Stimulated activated CD8-positive, alpha-beta memory T cell treated with anti-CD3 and anti-CD28 coated beads, Interleukin-2, amount 100 ng/mL, for 1 hour (primary cell): ENCODE measurements around the gene HDAC8.
"Not testable (repeated sequence)": the region's sequence is repeated elsewhere in the genome, so short reads cannot be mapped to it uniquely, and the experiment has no call there.

ENCODE experiments used
- DNase-seq, 2 donors: peaks; one replicate each; pipeline ENCODE4 v3.0.0-alpha.2; 2020; ENCODE audit warnings: low read depth in 2 of 2

The HDAC8 gene

GRCh38 chrX:72461288-72461687, 111.4 kb downstream of the HDAC8 start:
- no peak for DNase-seq

- DNase-seq, result no peak
Observed at GRCh38 chrX:72460715-72461114, 111.9 kb downstream of the HDAC8 start.

- not testable (repeated sequence) for DNase-seq
Observed at GRCh38 chrX:72449034-72449433, 123.6 kb downstream of the HDAC8 start.

DNA sequence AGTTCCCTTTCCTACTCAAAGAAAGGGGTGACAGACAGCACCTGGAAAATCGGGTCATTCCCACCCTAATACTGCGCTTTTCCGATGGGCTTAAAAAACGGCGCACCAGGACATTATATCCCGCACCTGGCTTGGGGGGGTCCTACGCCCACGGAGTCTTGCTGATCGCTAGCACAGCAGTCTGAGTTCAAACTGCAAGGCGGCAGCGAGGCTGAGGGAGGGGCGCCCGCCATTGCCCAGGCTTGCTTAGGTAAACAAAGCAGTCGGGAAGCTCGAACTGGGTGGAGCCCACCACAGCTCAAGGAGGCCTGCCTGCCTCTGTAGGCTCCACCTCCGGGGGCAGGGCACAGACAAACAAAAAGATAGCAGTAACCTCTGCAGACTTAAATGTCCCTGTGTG, 131.9 kb downstream of the HDAC8 start:
- not testable (repeated sequence) for DNase-seq

- DNase-seq, result no peak
Observed at GRCh38 chrX:72436010-72436409, 136.6 kb downstream of the HDAC8 start.

DNA sequence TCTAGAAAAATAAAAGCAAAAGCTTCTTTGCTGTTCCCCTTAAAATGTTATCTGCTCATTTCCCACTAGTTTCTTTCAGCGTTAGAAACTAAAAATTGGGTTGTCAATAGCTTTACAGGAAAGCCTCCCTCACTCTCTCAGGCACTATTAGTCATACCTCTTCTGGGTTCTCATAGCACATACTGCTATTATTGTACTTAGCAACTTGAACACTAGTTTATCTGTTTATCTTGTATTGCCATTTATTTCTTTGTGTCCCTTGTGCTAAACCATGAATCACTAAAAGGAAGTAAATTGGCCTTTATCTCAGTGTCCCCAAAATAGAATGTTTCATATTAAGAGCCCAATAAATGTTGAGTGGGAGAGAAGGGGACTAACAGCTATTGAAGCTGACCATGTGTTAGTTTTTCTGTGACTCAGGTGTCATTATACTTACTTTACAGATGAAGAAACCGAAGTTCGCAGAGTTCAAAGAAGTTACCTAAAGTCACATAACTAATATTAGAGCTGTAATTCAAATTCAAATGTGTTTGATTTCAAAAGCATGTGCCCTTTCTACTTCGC, 142.2 kb downstream of the HDAC8 start:
- no peak for DNase-seq

- DNase-seq, result no peak
Observed at GRCh38 chrX:72421797-72422196, 150.8 kb downstream of the HDAC8 start.

GRCh38 chrX:72409993-72410392, 162.7 kb downstream of the HDAC8 start:
- DNase-seq, result no peak

DNA sequence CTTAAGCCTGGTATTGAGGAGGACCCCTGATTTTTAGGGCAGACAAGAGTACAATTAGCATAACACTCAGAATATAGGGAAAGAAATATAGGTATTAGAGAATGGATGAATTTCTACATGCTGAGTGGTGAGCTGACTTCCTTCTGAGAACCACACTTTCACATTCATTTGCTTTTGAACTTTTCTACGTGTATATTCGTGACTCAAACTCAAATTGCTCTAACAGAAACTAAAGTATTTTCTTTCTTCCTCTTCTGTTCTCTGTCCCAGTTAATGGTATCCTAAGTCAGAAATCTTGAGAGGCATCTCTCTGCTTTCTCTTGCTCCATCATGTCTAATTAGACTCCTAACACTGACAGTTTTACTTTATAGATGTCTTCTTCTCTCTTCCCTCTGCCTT, 163.8 kb downstream of the HDAC8 start:
- no peak for DNase-seq

DNA sequence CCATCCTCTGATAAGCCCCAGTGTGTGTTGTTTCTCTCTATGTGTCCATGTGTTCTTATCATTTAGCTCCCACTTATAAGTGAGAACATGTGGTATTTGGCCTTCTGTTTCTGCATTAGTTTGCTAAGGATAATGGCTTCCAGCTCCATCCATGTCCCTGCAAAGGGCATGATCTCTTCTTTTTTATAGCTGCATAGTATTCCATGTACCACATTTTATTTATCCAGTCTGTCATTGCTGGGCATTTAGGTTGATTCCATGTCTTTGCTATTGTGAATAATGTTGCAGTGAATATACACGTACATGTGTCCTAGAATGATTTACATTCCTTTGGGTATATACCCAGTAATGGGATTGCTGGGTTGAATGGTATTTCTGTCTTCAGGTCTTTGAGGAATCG, 167.5 kb downstream of the HDAC8 start:
- DNase-seq, result not testable (repeated sequence)

DNA sequence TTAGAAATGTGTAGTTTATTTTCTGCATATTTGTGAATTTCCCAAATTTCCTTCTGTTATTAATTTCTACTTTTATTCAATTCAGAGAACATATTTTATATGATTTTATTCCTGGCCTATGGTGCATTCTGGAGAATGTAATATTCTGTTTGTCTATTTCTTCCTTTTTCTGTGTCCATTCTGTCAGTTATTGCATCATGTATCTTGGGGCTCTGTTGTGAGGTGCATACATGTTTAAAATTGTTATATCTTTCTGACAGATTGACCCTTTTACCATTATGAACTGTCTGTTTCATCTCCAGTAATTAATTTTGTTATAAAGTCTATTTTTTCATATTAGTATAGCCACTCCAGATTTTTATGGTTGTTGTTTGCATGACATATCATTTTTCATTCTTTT, 170.0 kb downstream of the HDAC8 start:
- DNase-seq, result no peak

DNA sequence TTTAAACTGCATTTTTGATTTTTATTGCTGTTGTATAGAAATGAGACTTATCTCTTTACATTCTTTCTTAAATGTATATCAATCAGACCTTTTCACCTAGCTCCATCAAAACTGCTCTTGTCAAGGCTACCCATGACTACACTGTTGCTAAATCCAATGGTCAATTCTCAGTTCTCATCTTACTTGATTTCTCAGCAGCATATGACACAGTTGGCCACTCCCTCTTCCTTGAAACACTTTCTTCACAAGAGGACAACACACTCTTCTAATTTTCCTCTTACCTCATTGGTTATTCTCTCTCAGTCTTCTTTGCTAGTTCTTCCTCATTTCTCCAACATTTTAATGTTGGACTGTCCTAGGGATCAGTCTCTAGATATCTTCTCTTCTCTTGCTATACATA, 172.8 kb downstream of the HDAC8 start:
- no peak for DNase-seq

- no peak for DNase-seq
Observed at GRCh38 chrX:72396117-72396516, 176.5 kb downstream of the HDAC8 start.

GRCh38 chrX:72395237-72395636, 177.4 kb downstream of the HDAC8 start:
- DNase-seq, result no peak

DNA sequence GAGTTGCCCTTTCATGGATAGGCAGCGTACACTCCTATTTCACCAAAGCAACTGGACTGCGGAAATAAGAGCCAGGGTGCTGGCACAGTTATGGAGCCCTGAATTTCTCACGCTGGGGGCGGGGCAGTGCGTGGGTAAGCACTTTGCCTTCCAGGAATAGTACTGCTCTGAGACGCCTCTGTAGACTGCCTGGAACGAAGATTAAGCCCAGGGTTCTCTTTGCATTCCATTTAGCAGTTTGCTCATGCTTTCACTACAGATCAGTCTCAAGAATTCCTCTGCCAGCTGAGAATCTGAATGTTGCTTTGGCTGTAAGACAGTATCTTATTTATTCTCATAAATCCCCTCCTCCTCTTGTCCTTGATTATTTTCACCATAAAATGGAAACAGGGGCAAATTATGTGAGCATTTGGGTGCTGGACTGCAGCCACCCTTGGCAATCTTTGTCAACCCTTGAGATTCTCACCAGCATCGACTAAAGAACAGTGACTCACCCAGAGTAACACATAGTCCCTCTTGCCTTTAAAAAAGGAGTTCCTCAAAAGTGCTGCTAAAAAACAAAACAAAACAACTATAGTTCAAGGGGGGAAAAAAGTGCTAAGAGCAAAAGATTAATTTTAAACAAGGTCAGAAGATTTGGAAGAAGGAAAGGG, 178.0 kb downstream of the HDAC8 start:
- DNase-seq, result no peak

GRCh38 chrX:72393836-72394517, 178.7 kb downstream of the HDAC8 start:
- DNase-seq, result no peak

- no peak for DNase-seq
Observed at GRCh38 chrX:72392816-72393800, 179.5 kb downstream of the HDAC8 start.

- DNase-seq, result no peak
Observed at GRCh38 chrX:72392042-72392441, 180.6 kb downstream of the HDAC8 start.

DNA sequence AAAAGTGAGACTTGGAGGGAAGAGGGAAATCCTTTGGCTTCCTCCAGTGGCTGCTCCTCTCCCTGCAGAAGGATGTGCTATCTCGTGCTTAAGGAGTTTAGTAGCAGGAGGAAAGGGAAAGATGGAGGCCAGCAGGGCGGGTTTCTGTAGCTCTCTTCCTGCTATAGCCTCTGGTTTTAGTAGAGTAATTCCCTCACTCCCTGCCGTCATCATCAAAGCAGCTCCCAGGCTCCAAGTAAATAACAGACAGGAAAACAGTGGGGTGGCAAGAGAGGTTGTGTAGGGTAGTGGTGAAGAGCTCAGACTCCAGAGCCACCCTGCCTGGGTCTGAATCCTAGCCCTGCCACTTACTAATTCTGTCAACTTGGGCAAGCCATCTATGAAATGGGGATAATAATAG, 185.4 kb downstream of the HDAC8 start:
- no peak for DNase-seq

GRCh38 chrX:72382202-72382595, 190.4 kb downstream of the HDAC8 start:
- DNase-seq, result no peak

DNA sequence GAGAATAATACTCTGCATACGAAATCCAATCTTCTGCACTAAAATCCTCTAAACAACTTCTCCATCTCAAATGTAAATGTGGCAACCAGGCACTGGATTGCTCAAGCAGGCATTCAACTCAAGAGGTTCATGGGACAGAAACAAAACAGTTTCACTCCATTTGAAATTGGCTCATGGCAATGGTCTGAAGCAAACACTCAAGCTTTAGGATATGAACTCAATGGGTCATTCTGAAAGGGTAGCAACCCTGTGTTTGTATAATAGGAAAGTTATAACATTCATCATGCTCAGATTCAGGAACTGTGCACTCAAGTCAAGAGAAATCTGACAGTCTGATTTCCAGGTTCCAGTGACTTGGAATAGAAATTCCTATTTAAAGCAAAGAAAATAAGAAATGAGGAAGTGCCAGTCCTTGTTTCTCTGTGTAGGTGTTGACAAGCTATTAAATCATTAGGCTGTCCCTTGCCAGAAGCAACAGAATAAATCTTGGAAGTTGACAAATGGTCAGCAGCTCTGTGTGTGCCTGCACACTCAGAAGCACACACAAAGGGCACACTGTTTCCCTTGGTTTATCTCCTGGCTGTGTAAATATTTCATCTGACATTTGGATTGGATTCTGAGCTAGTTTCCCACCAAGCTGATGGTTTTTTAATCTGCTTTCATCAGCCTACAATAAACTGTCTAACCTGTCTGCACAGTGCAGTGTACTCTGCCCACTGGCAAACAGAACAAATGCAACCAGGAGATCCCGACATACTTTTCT, 191.0 kb downstream of the HDAC8 start:
- no peak for DNase-seq
